Thyroid gland (tissue), 4 donors: ENCODE data around the gene ZNF524.

Source experiments
- CTCF ChIP-seq, 6 experiments: fragments of 200-600 bp in 3 of 6; fragments of 450-650 bp in 3 of 6; sonication (generic) in 3 of 6; IDR thresholded peaks; one replicate each; pipeline ENCODE4 v1.5.1; 2016 to 2019; ENCODE audit warnings: antibody characterized with exemption in 6 of 6, mild to moderate bottlenecking in 2 of 6, inconsistent platforms in 1 of 6, moderate library complexity in 1 of 6
- POLR2A ChIP-seq, 2 donors: fragments of 450-650 bp; IDR thresholded peaks; one replicate each; pipeline ENCODE4 v1.6.1; 2017; ENCODE audit warnings: antibody characterized with exemption in 2 of 2, mild to moderate bottlenecking in 2 of 2, moderate library complexity in 1 of 2

GRCh38 chr19:55588738-55589137 is 11.3 kb upstream of the ZNF524 start:
- no peak for TF ChIP-seq POLR2A (IDR thresholded peaks at IDR 0.05)
- TF ChIP-seq CTCF (IDR thresholded peaks at IDR 0.05) = no peak
